HEK293 (cell line): ENCODE results near the gene MON2.
"Not testable (repeated sequence)": the region's sequence is repeated elsewhere in the genome, so short reads cannot be mapped to it uniquely, and the experiment has no call there.

Experiments
- CTCF ChIA-PET: fragments of 350-600 bp; formaldehyde crosslinking; extraction: SDS; loops from one replicate; lab custom pipeline; 2021; ENCODE audit warnings: antibody characterized with exemption; lab: Yijun Ruan, JAX
- POLR2A ChIA-PET: fragments of 300-600 bp; formaldehyde crosslinking; extraction: SDS; loops from one replicate; lab custom pipeline; 2020; ENCODE audit warnings: antibody characterized with exemption, inconsistent platforms; lab: Yijun Ruan, JAX
- H3K27ac ChIP-seq: fragments of 200-500 bp; sonication (Bioruptor generic); 2 replicates; pipeline ENCODE4 v1.5.1; 2014; ENCODE audit warnings: low read depth, low read length, control low read depth, inconsistent platforms; ENCODE audit errors: extremely low read depth
- H3K36me3 ChIP-seq, 2 experiments: fragments of 200-500 bp in 1 of 2; sonication (Bioruptor generic) in 1 of 2; 1 replicate in 1 of 2; 2 replicates in 1 of 2; pipeline ENCODE4 v1.5.1; 2014 to 2017; ENCODE audit warnings: inconsistent platforms in 2 of 2, low read length in 2 of 2; ENCODE audit not compliant: control insufficient read depth in 2 of 2, insufficient read depth in 1 of 2
- H3K4me1 ChIP-seq: fragments of 200-500 bp; sonication (Bioruptor generic); 2 replicates; pipeline ENCODE4 v1.5.1; 2014; ENCODE audit warnings: mild to moderate bottlenecking, low read length, inconsistent platforms; ENCODE audit not compliant: control insufficient read depth, insufficient read depth
- H3K4me3 ChIP-seq: 2 replicates; pipeline ENCODE4 v1.5.1; 2011; ENCODE audit warnings: low read depth, mild to moderate bottlenecking, control low read depth, low read length, moderate library complexity
- H3K9me3 ChIP-seq: fragments of 200-500 bp; sonication (Bioruptor generic); 2 replicates; pipeline ENCODE4 v1.5.1; 2014; ENCODE audit warnings: low read depth, low read length, inconsistent platforms; ENCODE audit not compliant: control insufficient read depth, insufficient read depth
- BCL11A ChIP-seq: fragments of 450-650 bp; formaldehyde crosslinking; IDR thresholded peaks from 2 replicates; pipeline ENCODE4 v1.5.1; 2016; ENCODE audit warnings: low read depth, missing biosample characterization, missing genetic modification characterization
- IKZF3 ChIP-seq: fragments of 450-650 bp; IDR thresholded peaks from 2 replicates; pipeline ENCODE4 v1.5.0; 2018; ENCODE audit warnings: missing biosample characterization, mild to moderate bottlenecking, missing genetic modification characterization, moderate library complexity
- OSR2 ChIP-seq: fragments of 450-650 bp; formaldehyde crosslinking; IDR thresholded peaks from 2 replicates; pipeline ENCODE4 v1.5.1; 2016; ENCODE audit warnings: missing biosample characterization, missing genetic modification characterization
- PRDM1 ChIP-seq: fragments of 450-650 bp; formaldehyde crosslinking; IDR thresholded peaks from 2 replicates; pipeline ENCODE4; 2016; ENCODE audit warnings: missing biosample characterization, missing genetic modification characterization
- SALL2 ChIP-seq: fragments of 450-650 bp; formaldehyde crosslinking; IDR thresholded peaks from 2 replicates; pipeline ENCODE4 v1.5.0; 2017; ENCODE audit warnings: missing biosample characterization, mild to moderate bottlenecking, missing genetic modification characterization, borderline replicate concordance
- SP7 ChIP-seq: fragments of 450-650 bp; formaldehyde crosslinking; IDR thresholded peaks from 2 replicates; pipeline ENCODE4 v1.5.1; 2016; ENCODE audit warnings: missing biosample characterization, missing genetic modification characterization
- ZBTB6 ChIP-seq: fragments of 450-650 bp; formaldehyde crosslinking; IDR thresholded peaks from 2 replicates; pipeline ENCODE4 v1.5.1; 2017; ENCODE audit warnings: missing biosample characterization, missing genetic modification characterization
- ZFP69B ChIP-seq: fragments of 450-650 bp; formaldehyde crosslinking; IDR thresholded peaks from 2 replicates; pipeline ENCODE4 v1.5.1; 2016; ENCODE audit warnings: missing biosample characterization, missing genetic modification characterization
- ZNF10 ChIP-seq: fragments of 450-650 bp; formaldehyde crosslinking; IDR thresholded peaks from 2 replicates; pipeline ENCODE4 v1.5.1; 2017; ENCODE audit warnings: missing biosample characterization, missing genetic modification characterization
- ZNF155 ChIP-seq: fragments of 450-650 bp; formaldehyde crosslinking; IDR thresholded peaks from 2 replicates; pipeline ENCODE4 v1.5.1; 2016; ENCODE audit warnings: missing biosample characterization, missing genetic modification characterization
- ZNF341 ChIP-seq: fragments of 450-650 bp; formaldehyde crosslinking; IDR thresholded peaks from 2 replicates; pipeline ENCODE4; 2016; ENCODE audit warnings: low read depth, missing biosample characterization, missing genetic modification characterization
- ZNF350 ChIP-seq: fragments of 450-650 bp; formaldehyde crosslinking; IDR thresholded peaks from 2 replicates; pipeline ENCODE4 v1.5.0; 2017; ENCODE audit warnings: missing biosample characterization, mild to moderate bottlenecking, missing genetic modification characterization
- ZNF544 ChIP-seq: fragments of 450-650 bp; formaldehyde crosslinking; IDR thresholded peaks from 2 replicates; pipeline ENCODE4 v1.5.0; 2017; ENCODE audit warnings: missing biosample characterization, missing genetic modification characterization
- ZNF624 ChIP-seq: fragments of 450-650 bp; formaldehyde crosslinking; IDR thresholded peaks from 2 replicates; pipeline ENCODE4 v1.5.1; 2017; ENCODE audit warnings: missing biosample characterization, missing genetic modification characterization
- ZNF707 ChIP-seq: fragments of 450-650 bp; formaldehyde crosslinking; IDR thresholded peaks from 2 replicates; pipeline ENCODE4 v1.5.1; 2016; ENCODE audit warnings: missing biosample characterization, missing genetic modification characterization
- TF ChIP-seq, protein P1 (sequence below): fragments of 450-650 bp; formaldehyde crosslinking; IDR thresholded peaks from 2 replicates; pipeline ENCODE4 v1.5.1; 2016; ENCODE audit warnings: missing biosample characterization, missing genetic modification characterization
- TF ChIP-seq, protein P2 (sequence below): fragments of 450-650 bp; formaldehyde crosslinking; IDR thresholded peaks from 2 replicates; pipeline ENCODE4 v1.5.1; 2016; ENCODE audit warnings: missing biosample characterization, missing genetic modification characterization
- TF ChIP-seq, protein P3 (sequence below): fragments of 450-650 bp; formaldehyde crosslinking; IDR thresholded peaks from 2 replicates; pipeline ENCODE4 v1.5.1; 2016; ENCODE audit warnings: missing biosample characterization, missing genetic modification characterization, borderline replicate concordance
- TF ChIP-seq, protein P4 (sequence below): fragments of 450-650 bp; formaldehyde crosslinking; IDR thresholded peaks from 2 replicates; pipeline ENCODE4 v1.5.1; 2016; ENCODE audit warnings: missing biosample characterization, missing genetic modification characterization, borderline replicate concordance

The MON2 gene

GRCh38 chr12:62512901-62513300 is 46.3 kb downstream of the MON2 start:
- TF ChIP-seq BCL11A (tag by site-specific recombination) (no peak), ZNF155 (tag by site-specific recombination) (no peak), ZBTB6 (tag by site-specific recombination) (no peak), ZNF341 (tag by site-specific recombination) (no peak), ZNF544 (tag by site-specific recombination) (no peak), ZNF624 (tag by site-specific recombination) (no peak), ZNF10 (tag by site-specific recombination) (no peak), OSR2 (tag by site-specific recombination) (no peak), IKZF3 (no peak), ZFP69B (tag by site-specific recombination) (no peak), ZNF350 (no peak), SP7 (tag by site-specific recombination) (no peak)
- TF ChIP-seq, protein P1, sequence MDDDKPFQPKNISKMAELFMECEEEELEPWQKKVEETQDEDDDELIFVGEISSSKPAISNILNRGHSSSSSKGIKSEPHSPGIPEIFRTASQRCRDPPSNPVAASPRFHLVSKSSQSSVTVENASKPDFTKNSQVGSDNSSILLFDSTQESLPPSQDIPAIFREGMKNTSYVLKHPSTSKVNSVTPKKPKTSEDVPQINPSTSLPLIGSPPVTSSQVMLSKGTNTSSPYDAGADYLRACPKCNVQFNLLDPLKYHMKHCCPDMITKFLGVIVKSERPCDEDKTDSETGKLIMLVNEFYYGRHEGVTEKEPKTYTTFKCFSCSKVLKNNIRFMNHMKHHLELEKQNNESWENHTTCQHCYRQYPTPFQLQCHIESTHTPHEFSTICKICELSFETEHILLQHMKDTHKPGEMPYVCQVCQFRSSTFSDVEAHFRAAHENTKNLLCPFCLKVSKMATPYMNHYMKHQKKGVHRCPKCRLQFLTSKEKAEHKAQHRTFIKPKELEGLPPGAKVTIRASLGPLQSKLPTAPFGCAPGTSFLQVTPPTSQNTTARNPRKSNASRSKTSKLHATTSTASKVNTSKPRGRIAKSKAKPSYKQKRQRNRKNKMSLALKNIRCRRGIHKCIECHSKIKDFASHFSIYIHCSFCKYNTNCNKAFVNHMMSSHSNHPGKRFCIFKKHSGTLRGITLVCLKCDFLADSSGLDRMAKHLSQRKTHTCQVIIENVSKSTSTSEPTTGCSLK (tag by site-specific recombination) = no peak
- TF ChIP-seq, protein P2, sequence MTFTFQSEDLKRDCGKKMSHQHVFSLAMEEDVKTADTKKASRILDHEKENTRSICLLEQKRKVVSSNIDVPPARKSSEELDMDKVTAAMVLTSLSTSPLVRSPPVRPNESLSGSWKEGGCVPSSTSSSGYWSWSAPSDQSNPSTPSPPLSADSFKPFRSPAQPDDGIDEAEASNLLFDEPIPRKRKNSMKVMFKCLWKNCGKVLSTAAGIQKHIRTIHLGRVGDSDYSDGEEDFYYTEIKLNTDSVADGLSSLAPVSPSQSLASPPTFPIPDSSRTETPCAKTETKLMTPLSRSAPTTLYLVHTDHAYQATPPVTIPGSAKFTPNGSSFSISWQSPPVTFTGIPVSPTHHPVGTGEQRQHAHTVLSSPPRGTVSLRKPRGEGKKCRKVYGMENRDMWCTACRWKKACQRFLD (tag by site-specific recombination) = no peak
- H3K4me3 ChIP-seq = no peak overlapping the region
- H3K9me3 ChIP-seq = no peaks in the 10 kb centered on the region
- H3K27ac ChIP-seq = no peak overlapping the region
- peaks cover 5 to 13% of the 10 kb centered on the region in 2 experiments for H3K36me3 ChIP-seq
- ChIA-PET POLR2A (no interaction called here), CTCF (interaction anchor here (0.6 kb wide), 1 partner anchor 48 kb away, joined by 3 read pairs; no protein-coding TSS in a partner anchor)
- no peaks in the 10 kb centered on the region for H3K4me1 ChIP-seq

- H3K36me3 ChIP-seq, CTCF ChIA-PET: not testable (repeated sequence)
- peak; percentile 90 for TF ChIP-seq ZNF707 (tag by site-specific recombination)
Observed at GRCh38 chr12:62514080-62514479, 47.5 kb downstream of the MON2 start.

GRCh38 chr12:62516927-62517326 is 50.3 kb downstream of the MON2 start:
- Histone ChIP-seq H3K36me3 (no peaks in the 10 kb centered on the region; a peak in 2 of 3 replicates), H3K27ac (no peak overlapping the region), H3K9me3 (no peaks in the 10 kb centered on the region), H3K4me1 (no peaks in the 10 kb centered on the region), H3K4me3 (no peak overlapping the region)
- ChIA-PET POLR2A (no interaction called here), CTCF (no interaction called here)
- no peak for TF ChIP-seq PRDM1 (tag by site-specific recombination)
- TF ChIP-seq, protein P3, sequence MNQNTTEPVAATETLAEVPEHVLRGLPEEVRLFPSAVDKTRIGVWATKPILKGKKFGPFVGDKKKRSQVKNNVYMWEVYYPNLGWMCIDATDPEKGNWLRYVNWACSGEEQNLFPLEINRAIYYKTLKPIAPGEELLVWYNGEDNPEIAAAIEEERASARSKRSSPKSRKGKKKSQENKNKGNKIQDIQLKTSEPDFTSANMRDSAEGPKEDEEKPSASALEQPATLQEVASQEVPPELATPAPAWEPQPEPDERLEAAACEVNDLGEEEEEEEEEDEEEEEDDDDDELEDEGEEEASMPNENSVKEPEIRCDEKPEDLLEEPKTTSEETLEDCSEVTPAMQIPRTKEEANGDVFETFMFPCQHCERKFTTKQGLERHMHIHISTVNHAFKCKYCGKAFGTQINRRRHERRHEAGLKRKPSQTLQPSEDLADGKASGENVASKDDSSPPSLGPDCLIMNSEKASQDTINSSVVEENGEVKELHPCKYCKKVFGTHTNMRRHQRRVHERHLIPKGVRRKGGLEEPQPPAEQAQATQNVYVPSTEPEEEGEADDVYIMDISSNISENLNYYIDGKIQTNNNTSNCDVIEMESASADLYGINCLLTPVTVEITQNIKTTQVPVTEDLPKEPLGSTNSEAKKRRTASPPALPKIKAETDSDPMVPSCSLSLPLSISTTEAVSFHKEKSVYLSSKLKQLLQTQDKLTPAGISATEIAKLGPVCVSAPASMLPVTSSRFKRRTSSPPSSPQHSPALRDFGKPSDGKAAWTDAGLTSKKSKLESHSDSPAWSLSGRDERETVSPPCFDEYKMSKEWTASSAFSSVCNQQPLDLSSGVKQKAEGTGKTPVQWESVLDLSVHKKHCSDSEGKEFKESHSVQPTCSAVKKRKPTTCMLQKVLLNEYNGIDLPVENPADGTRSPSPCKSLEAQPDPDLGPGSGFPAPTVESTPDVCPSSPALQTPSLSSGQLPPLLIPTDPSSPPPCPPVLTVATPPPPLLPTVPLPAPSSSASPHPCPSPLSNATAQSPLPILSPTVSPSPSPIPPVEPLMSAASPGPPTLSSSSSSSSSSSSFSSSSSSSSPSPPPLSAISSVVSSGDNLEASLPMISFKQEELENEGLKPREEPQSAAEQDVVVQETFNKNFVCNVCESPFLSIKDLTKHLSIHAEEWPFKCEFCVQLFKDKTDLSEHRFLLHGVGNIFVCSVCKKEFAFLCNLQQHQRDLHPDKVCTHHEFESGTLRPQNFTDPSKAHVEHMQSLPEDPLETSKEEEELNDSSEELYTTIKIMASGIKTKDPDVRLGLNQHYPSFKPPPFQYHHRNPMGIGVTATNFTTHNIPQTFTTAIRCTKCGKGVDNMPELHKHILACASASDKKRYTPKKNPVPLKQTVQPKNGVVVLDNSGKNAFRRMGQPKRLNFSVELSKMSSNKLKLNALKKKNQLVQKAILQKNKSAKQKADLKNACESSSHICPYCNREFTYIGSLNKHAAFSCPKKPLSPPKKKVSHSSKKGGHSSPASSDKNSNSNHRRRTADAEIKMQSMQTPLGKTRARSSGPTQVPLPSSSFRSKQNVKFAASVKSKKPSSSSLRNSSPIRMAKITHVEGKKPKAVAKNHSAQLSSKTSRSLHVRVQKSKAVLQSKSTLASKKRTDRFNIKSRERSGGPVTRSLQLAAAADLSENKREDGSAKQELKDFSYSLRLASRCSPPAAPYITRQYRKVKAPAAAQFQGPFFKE (tag by site-specific recombination) = no peak
- TF ChIP-seq SALL2 = no peak
- TF ChIP-seq, protein P4, sequence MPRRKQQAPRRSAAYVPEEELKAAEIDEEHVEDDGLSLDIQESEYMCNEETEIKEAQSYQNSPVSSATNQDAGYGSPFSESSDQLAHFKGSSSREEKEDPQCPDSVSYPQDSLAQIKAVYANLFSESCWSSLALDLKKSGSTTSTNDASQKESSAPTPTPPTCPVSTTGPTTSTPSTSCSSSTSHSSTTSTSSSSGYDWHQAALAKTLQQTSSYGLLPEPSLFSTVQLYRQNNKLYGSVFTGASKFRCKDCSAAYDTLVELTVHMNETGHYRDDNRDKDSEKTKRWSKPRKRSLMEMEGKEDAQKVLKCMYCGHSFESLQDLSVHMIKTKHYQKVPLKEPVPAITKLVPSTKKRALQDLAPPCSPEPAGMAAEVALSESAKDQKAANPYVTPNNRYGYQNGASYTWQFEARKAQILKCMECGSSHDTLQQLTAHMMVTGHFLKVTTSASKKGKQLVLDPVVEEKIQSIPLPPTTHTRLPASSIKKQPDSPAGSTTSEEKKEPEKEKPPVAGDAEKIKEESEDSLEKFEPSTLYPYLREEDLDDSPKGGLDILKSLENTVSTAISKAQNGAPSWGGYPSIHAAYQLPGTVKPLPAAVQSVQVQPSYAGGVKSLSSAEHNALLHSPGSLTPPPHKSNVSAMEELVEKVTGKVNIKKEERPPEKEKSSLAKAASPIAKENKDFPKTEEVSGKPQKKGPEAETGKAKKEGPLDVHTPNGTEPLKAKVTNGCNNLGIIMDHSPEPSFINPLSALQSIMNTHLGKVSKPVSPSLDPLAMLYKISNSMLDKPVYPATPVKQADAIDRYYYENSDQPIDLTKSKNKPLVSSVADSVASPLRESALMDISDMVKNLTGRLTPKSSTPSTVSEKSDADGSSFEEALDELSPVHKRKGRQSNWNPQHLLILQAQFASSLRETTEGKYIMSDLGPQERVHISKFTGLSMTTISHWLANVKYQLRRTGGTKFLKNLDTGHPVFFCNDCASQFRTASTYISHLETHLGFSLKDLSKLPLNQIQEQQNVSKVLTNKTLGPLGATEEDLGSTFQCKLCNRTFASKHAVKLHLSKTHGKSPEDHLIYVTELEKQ (tag by site-specific recombination) = no peak

More at GRCh38 chr12:62514080-62514479, 47.5 kb downstream of the MON2 start:
- H3K4me1 ChIP-seq, H3K27ac ChIP-seq, H3K9me3 ChIP-seq, POLR2A ChIA-PET, H3K4me3 ChIP-seq: not testable (repeated sequence)
